Measurements from ENCODE around the gene SLC16A11. TPM values are rescaled to one million over a fixed set of nuclear protein-coding genes. Genes with fewer than 3 reads are reported as not detected.

SLC16A11 gene
- total RNA-seq, 2 experiments from 2014 or later, result 1.4 to 1.5 TPM

DNA sequence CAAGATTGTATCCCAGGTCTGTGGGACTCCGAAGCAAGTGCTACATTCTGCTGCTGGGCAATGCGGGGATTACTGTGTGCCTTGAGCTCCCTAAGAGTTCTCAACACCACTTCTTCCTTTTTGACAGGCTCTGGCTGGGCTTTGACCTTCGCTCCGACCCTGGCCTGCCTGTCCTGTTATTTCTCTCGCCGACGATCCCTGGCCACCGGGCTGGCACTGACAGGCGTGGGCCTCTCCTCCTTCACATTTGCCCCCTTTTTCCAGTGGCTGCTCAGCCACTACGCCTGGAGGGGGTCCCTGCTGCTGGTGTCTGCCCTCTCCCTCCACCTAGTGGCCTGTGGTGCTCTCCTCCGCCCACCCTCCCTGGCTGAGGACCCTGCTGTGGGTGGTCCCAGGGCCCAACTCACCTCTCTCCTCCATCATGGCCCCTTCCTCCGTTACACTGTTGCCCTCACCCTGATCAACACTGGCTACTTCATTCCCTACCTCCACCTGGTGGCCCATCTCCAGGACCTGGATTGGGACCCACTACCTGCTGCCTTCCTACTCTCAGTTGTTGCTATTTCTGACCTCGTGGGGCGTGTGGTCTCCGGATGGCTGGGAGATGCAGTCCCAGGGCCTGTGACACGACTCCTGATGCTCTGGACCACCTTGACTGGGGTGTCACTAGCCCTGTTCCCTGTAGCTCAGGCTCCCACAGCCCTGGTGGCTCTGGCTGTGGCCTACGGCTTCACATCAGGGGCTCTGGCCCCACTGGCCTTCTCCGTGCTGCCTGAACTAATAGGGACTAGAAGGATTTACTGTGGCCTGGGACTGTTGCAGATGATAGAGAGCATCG is 5.6 kb downstream of the SLC16A11 start:
- peak overlapping the region; percentile 4 for H3K4me3 Mint-ChIP-seq
- intact Hi-C loops (cut with micrococcal nuclease), result no loop called here
- peaks cover 47% of the 10 kb centered on the region for H3K4me1 Mint-ChIP-seq (ENCODE audit: low read depth)
- DNase-seq, result no peak
- POLR2A ChIA-PET, result interaction anchor here (0.6 to 0.7 kb wide), 3 partner anchors 14 to 292 kb away, joined by 3 to 4 read pairs (median 4); no protein-coding TSS in a partner anchor
- no peaks in the 10 kb centered on the region for H3K27me3 Mint-ChIP-seq
- H3K27ac Mint-ChIP-seq, result peak overlapping the region; percentile 23
- CTCF ChIA-PET, result interaction anchor here (0.7 to 3.7 kb wide), 6 partner anchors 8 to 127 kb away, joined by 3 to 38 read pairs (median 4); no protein-coding TSS in a partner anchor
- no peaks in the 10 kb centered on the region for H3K9me3 Mint-ChIP-seq
- H3K36me3 Mint-ChIP-seq, result peaks cover 4% of the 10 kb centered on the region

DNA sequence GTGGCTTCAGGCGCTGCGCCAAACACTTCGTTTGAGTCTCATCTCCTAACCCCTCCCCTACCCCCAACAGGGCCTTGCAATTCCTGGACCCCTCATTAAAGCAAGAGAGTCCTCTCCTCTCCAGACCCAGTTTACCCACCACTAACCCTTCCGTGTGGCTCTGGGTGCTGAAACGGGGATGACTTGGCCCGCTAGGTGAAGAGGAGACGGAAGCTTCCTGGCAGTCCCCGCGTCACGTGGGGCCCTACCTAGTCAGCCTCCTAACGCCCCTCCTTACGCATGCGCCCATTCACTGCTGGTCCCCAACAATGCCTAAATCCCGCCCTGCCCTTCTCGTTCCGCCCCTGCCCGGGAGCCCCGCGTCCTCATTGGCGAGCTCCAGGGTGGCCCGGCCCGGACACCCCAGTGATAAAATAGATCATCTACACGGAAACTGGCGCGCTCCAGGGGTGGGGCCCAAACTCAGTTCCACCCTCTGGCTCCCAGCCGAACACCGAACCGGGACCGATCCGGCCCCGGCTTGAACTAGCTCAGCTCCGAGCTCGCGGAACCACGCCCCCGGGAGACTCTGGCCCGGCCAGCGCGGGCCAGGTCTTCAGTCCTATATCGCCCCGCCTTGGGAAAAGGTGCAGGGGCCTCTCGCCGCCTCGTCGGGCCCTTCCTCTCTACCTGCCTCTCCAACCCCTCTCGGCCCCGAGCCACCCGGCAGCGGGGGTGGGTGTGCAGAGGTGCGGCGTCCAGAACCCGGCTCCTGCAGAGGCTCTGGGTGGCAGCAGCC is 8.1 kb downstream of the SLC16A11 start, which contains the start of gene SLC16A13:
Gene SLC16A13 (plus strand): TSS at position 425 of the 778 bp plus-strand sequence. CDS start 368 bp downstream, outside the sequence.
- peak within 1 kb of the TSS; percentile 99 for H3K27ac Mint-ChIP-seq
- no peaks in the 10 kb centered on the region for H3K27me3 Mint-ChIP-seq
- peak within 1 kb of the TSS; percentile 94 for H3K4me3 Mint-ChIP-seq
- intact Hi-C loops (cut with micrococcal nuclease), result loop anchor here (1.0 kb wide), 4 partner anchors 12 to 25 kb away; partner anchors contain the start of gene BCL6B
- CTCF ChIA-PET, result interaction anchor here (0.7 to 3.7 kb wide), 13 partner anchors 10 to 260 kb away, joined by 3 to 38 read pairs (median 4); partner anchors contain the start of gene BCL6B
- H3K9me3 Mint-ChIP-seq, result no peaks in the 10 kb centered on the region
- peak; percentile 99 for DNase-seq
- peaks cover 48% of the 10 kb centered on the region for H3K4me1 Mint-ChIP-seq (ENCODE audit: low read depth)
- POLR2A ChIA-PET, result interaction anchor here (0.6 to 1.6 kb wide), 16 partner anchors 8 to 384 kb away, joined by 3 to 26 read pairs (median 4); partner anchors contain the start of genes ACAP1, BCL6B, C17orf100 and MED31
- peaks cover 4% of the 10 kb centered on the region for H3K36me3 Mint-ChIP-seq

DNA sequence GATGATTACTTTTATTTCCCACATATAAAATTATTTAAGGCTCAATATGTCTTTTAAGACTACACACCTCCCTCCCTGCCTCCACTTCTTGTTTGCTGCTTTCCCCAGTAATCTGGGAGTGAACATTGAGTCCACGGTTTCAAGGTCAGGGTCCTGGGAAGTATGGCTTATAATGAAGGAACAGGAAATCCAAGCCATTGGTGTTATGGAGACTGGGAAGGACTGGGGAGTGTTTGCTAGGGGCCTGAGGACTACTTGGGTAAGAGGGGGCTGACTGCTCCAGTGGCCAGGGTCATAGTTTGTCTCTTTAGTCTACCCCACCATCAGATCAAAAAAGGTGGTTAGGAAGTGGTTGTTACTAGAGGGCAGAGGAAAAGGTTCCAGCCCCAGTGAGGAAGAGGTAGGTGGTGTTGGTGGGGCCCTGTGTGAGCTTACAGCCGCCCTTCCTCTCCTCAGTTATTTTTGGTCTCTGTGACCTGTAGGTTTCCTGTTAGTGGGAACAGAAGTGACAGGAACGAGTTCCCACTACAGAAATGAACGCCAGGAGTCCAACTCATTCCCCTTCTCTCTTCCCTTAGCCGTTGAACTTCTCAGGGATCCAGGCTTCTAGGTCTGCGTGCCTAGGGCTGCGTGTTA is 8.8 kb downstream of the SLC16A11 start:
- H3K27me3 Mint-ChIP-seq, result no peaks in the 10 kb centered on the region
- no peaks in the 10 kb centered on the region for H3K9me3 Mint-ChIP-seq
- intact Hi-C loops (cut with micrococcal nuclease), result loop anchor here (1.0 kb wide), 4 partner anchors 12 to 25 kb away; partner anchors contain the start of gene BCL6B
- peak overlapping the region; percentile 94 for H3K4me3 Mint-ChIP-seq
- peak overlapping the region; percentile 99 for H3K27ac Mint-ChIP-seq
- POLR2A ChIA-PET, result interaction anchor here (0.6 to 1.6 kb wide), 15 partner anchors 10 to 383 kb away, joined by 3 to 26 read pairs (median 4); partner anchors contain the start of genes ACAP1, BCL6B, C17orf100 and MED31
- peaks cover 4% of the 10 kb centered on the region for H3K36me3 Mint-ChIP-seq
- CTCF ChIA-PET, result interaction anchor here (0.7 to 3.7 kb wide), 12 partner anchors 11 to 261 kb away, joined by 3 to 38 read pairs (median 4); partner anchors contain the start of gene BCL6B
- H3K4me1 Mint-ChIP-seq (ENCODE audit: low read depth), result peaks cover 55% of the 10 kb centered on the region
- peak; percentile 68 for DNase-seq

DNA sequence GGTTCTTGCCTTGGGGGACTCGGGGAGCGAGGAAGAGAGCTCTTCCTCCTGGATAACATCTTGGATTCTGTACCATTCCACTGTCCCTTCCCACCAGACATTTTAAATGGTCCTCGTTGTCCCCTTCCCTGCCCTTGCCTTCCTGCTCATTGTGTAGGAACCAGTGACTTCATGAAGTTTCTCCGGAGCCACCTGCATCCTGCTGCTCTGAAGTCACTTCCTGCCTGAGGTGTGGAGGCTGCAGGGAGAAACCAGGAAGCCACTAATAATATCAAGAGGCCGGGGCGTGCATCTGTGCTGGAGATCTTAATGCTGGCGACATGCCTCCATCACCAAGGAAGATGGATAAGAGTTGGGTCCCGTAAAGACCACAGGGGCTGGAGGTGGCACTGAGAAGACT is 14.2 kb downstream of the SLC16A11 start:
- ChIA-PET CTCF (no interaction called here), POLR2A (interaction anchor here (0.8 kb wide), 1 partner anchor 11 kb away, joined by 3 read pairs; no protein-coding TSS in a partner anchor)
- H3K27ac Mint-ChIP-seq, result peak overlapping the region; percentile 89
- DNase-seq, result peak; percentile 81
- H3K4me1 Mint-ChIP-seq (ENCODE audit: low read depth), result peaks cover 45% of the 10 kb centered on the region
- H3K9me3 Mint-ChIP-seq, result no peaks in the 10 kb centered on the region
- no peaks in the 10 kb centered on the region for H3K27me3 Mint-ChIP-seq
- no peaks in the 10 kb centered on the region for H3K36me3 Mint-ChIP-seq
- H3K4me3 Mint-ChIP-seq, result peak overlapping the region; percentile 64
- intact Hi-C loops (cut with micrococcal nuclease), result no loop called here

DNA sequence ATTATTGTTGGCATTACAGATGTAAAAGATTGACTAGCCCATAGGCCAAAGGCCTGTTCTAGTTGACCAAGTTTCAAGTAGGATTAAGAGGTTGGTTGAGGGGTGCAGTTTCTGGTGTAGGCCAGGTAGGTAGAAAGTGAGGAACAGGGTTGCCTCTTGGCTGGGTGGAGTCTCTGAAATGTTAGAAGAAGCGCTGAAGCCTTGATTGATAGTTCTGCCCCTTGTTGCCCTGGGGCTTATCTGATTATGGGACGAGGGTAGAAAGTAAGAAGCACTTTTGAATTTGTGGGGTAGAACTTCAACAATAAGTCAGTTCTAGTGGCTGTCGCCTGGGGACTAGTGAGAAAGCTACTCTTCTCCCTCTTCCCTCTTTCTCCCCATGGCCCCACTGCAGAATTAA is 14.8 kb downstream of the SLC16A11 start:
- intact Hi-C loops (cut with micrococcal nuclease), result no loop called here
- Mint-ChIP-seq H3K4me1 (ENCODE audit: low read depth) (peaks cover 42% of the 10 kb centered on the region), H3K9me3 (no peaks in the 10 kb centered on the region), H3K36me3 (no peaks in the 10 kb centered on the region), H3K4me3 (no peak overlapping the region), H3K27me3 (no peaks in the 10 kb centered on the region), H3K27ac (peak overlapping the region; percentile 89)
- DNase-seq, result no peak
- ChIA-PET POLR2A (no interaction called here), CTCF (no interaction called here)

DNA sequence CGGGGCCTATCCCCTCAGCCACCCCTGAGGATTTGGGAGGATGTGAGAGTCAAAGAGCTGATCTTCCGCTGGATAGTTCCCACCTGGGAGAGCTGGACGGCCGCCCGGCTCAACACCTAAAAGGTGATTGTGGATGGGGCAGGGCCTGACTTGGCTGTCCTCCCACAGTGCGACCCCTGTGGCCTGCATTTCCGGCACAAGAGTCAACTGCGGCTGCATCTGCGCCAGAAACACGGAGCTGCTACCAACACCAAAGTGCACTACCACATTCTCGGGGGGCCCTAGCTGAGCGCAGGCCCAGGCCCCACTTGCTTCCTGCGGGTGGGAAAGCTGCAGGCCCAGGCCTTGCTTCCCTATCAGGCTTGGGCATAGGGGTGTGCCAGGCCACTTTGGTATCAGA is 16.6 kb downstream of the SLC16A11 start:
- intact Hi-C loops (cut with micrococcal nuclease), result no loop called here
- no peak overlapping the region for H3K4me3 Mint-ChIP-seq
- H3K4me1 Mint-ChIP-seq (ENCODE audit: low read depth), result peaks cover 44% of the 10 kb centered on the region
- ChIA-PET POLR2A (interaction anchor here (0.8 kb wide), 1 partner anchor 12 kb away, joined by 3 read pairs; no protein-coding TSS in a partner anchor), CTCF (no interaction called here)
- no peak for DNase-seq
- H3K27me3 Mint-ChIP-seq, result peaks cover 2% of the 10 kb centered on the region
- H3K27ac Mint-ChIP-seq, result no peak overlapping the region
- no peaks in the 10 kb centered on the region for H3K9me3 Mint-ChIP-seq
- H3K36me3 Mint-ChIP-seq, result no peaks in the 10 kb centered on the region

DNA sequence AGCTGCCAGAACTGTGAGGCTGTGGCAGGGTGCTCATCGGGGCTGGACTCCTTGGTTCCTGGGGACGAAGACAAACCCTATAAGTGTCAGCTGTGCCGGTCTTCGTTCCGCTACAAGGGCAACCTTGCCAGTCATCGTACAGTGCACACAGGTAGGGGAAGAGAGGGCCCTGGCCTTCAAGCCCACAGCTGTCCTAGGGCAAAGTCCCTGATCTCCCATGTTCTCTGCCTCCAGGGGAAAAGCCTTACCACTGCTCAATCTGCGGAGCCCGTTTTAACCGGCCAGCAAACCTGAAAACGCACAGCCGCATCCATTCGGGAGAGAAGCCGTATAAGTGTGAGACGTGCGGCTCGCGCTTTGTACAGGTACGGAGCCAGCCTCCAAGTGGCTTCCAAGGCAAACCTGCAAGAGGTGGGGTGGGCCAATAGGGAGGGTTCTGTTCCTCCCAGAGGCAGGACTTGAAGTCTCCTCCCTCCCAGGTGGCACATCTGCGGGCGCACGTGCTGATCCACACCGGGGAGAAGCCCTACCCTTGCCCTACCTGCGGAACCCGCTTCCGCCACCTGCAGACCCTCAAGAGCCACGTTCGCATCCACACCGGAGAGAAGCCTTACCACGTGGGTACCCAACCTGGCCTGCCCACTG is 17.3 kb downstream of the SLC16A11 start:
- intact Hi-C loops (cut with micrococcal nuclease), result no loop called here
- H3K4me3 Mint-ChIP-seq, result no peak overlapping the region
- POLR2A ChIA-PET, result interaction anchor here (0.8 kb wide), 1 partner anchor 11 kb away, joined by 3 read pairs; no protein-coding TSS in a partner anchor
- H3K36me3 Mint-ChIP-seq, result no peaks in the 10 kb centered on the region
- CTCF ChIA-PET, result no interaction called here
- H3K27me3 Mint-ChIP-seq, result peaks cover 2% of the 10 kb centered on the region
- H3K9me3 Mint-ChIP-seq, result no peaks in the 10 kb centered on the region
- H3K27ac Mint-ChIP-seq, result no peak overlapping the region
- no peak for DNase-seq
- H3K4me1 Mint-ChIP-seq (ENCODE audit: low read depth), result peaks cover 44% of the 10 kb centered on the region

DNA sequence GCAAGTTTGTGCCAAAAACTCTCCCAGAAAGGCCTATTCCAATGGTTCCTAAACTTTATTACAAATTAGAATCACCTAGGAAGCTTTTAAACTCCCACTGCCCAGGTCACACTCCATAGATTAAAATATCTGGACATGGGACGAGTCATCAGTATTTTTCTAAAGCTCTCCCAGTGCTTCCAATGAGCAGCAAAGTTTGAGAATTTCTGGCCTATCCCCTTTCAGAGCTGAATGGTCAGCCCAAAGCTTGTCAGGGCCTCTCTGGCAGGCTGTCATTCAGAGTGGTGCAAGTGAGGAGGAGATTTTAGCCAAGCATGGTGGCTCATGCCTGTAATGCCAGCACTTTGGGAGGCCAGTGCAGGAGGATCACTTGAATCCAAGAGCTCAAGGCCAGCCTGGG is 18.6 kb downstream of the SLC16A11 start:
- no peaks in the 10 kb centered on the region for H3K36me3 Mint-ChIP-seq
- intact Hi-C loops (cut with micrococcal nuclease), result no loop called here
- H3K27ac Mint-ChIP-seq, result no peak overlapping the region
- no peaks in the 10 kb centered on the region for H3K9me3 Mint-ChIP-seq
- H3K4me1 Mint-ChIP-seq (ENCODE audit: low read depth), result peaks cover 42% of the 10 kb centered on the region
- POLR2A ChIA-PET, result interaction anchor here (0.8 kb wide), 1 partner anchor 10 kb away, joined by 5 read pairs; the partner anchor contains the start of gene SLC16A13
- CTCF ChIA-PET, result interaction anchor here (0.6 to 1.4 kb wide), 3 partner anchors 21 to 173 kb away, joined by 3 to 6 read pairs (median 4); no protein-coding TSS in a partner anchor
- H3K27me3 Mint-ChIP-seq, result peaks cover 2% of the 10 kb centered on the region
- H3K4me3 Mint-ChIP-seq, result no peak overlapping the region
- DNase-seq, result no peak

DNA sequence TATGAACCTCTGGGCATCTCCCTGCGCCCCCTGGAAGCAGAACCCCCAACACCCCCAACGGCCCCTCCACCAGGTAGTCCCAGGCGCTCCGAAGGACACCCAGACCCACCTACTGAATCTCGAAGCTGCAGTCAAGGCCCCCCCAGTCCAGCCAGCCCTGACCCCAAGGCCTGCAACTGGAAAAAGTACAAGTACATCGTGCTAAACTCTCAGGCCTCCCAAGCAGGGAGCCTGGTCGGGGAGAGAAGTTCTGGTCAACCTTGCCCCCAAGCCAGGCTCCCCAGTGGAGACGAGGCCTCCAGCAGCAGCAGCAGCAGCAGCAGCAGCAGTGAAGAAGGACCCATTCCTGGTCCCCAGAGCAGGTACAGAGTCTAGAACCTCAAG is 19.5 kb downstream of the SLC16A11 start:
- ChIA-PET POLR2A (interaction anchor here (0.6 to 4.1 kb wide), 3 partner anchors 11 to 14 kb away, joined by 3 to 22 read pairs (median 5); partner anchors contain the start of gene SLC16A13), CTCF (interaction anchor here (0.8 to 1.5 kb wide), 5 partner anchors 11 to 110 kb away, joined by 3 to 8 read pairs (median 4); partner anchors contain the start of gene SLC16A13)
- Mint-ChIP-seq H3K9me3 (no peaks in the 10 kb centered on the region), H3K27me3 (peaks cover 2% of the 10 kb centered on the region), H3K4me1 (ENCODE audit: low read depth) (peaks cover 33% of the 10 kb centered on the region), H3K4me3 (no peak overlapping the region), H3K27ac (no peak overlapping the region), H3K36me3 (no peaks in the 10 kb centered on the region)
- no peak for DNase-seq
- intact Hi-C loops (cut with micrococcal nuclease), result no loop called here

DNA sequence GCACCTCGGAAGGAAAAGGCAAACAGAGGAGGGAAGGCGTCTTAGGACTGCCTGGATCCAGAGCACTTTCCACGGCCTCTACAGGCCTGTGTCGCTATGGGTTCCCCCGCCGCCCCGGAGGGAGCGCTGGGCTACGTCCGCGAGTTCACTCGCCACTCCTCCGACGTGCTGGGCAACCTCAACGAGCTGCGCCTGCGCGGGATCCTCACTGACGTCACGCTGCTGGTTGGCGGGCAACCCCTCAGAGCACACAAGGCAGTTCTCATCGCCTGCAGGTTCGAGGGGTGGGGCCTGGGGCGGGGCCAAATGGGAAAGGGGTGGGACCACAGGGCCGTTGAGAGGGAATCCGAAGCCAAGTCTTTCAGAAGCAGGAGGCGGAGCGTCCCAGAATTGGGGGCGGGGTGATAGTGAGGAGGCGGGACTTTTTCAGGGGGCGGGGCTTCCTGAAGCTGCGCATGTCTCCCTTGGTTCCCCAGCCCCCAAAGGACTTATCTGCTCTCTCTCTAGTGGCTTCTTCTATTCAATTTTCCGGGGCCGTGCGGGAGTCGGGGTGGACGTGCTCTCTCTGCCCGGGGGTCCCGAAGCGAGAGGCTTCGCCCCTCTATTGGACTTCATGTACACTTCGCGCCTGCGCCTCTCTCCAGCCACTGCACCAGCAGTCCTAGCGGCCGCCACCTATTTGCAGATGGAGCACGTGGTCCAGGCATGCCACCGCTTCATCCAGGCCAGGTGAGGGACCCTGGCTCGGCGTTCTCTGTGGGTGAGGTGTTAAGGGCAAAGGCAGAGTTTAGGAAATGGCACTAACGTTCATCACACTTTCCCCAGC is 20.1 kb downstream of the SLC16A11 start:
- ChIA-PET CTCF (interaction anchor here (0.8 to 4.0 kb wide), 9 partner anchors 12 to 1439 kb away, joined by 3 to 63 read pairs (median 4); partner anchors contain the start of genes NLRP1, SLC16A11 and SLC16A13), POLR2A (interaction anchor here (0.6 to 4.1 kb wide), 5 partner anchors 9 to 14 kb away, joined by 3 to 22 read pairs (median 5); partner anchors contain the start of gene SLC16A13)
- Mint-ChIP-seq H3K4me3 (peak overlapping the region; percentile 61), H3K36me3 (no peaks in the 10 kb centered on the region), H3K27ac (peak overlapping the region; percentile 66), H3K9me3 (no peaks in the 10 kb centered on the region), H3K27me3 (peaks cover 2% of the 10 kb centered on the region), H3K4me1 (ENCODE audit: low read depth) (peaks cover 27% of the 10 kb centered on the region)
- intact Hi-C loops (cut with micrococcal nuclease), result loop anchor here (1.0 kb wide), 2 partner anchors 8 to 12 kb away; no protein-coding TSS in a partner anchor
- peak; percentile 99 for DNase-seq
